Progenitor cell of endocrine pancreas (in vitro differentiated cells): ENCODE data around the gene CHRNA4. TPM values are rescaled to one million over a fixed set of nuclear protein-coding genes. Genes with fewer than 3 reads are reported as not detected.
"Not testable (repeated sequence)": the region's sequence is repeated elsewhere in the genome, so short reads cannot be mapped to it uniquely, and the experiment has no call there.

ENCODE experiments used
- DNase-seq: peaks from one replicate; pipeline ENCODE4 v3.0.0; 2021; ENCODE audit warnings: low spot score; ENCODE audit not compliant: unreplicated experiment
- H3K27ac Mint-ChIP-seq: 2 replicates; pipeline ENCODE4 v1.8.0; 2021; ENCODE audit warnings: mild to moderate bottlenecking, moderate library complexity, mixed read lengths
- H3K27me3 Mint-ChIP-seq: 2 replicates; pipeline ENCODE4 v1.8.0; 2021; ENCODE audit warnings: mixed read lengths
- H3K36me3 Mint-ChIP-seq: 2 replicates; pipeline ENCODE4 v1.8.0; 2022; ENCODE audit warnings: mixed read lengths; ENCODE audit not compliant: insufficient read depth
- H3K4me1 Mint-ChIP-seq: 2 replicates; pipeline ENCODE4 v1.8.0; 2021; ENCODE audit warnings: low read depth, mixed read lengths
- H3K4me3 Mint-ChIP-seq: 2 replicates; pipeline ENCODE4 v1.8.0; 2021; ENCODE audit warnings: low read depth, mild to moderate bottlenecking, moderate library complexity, mixed read lengths
- H3K9me3 Mint-ChIP-seq: 2 replicates; pipeline ENCODE4 v1.8.0; 2021; ENCODE audit warnings: low read depth, mixed read lengths
- CTCF ChIP-seq: fragments of 200-600 bp; sonication (generic); IDR thresholded peaks from one replicate; pipeline ENCODE4 v1.5.0; 2021; ENCODE audit warnings: antibody characterized with exemption, mild to moderate bottlenecking; ENCODE audit not compliant: unreplicated experiment
- total RNA-seq: library from RNA; stranded (reverse); gene quantifications from 2 replicates; pipeline ENCODE4 v1.2.1, GENCODE V29; 2021

Gene CHRNA4
- total RNA-seq, 1 donor from 2014 or later = 0.43 TPM

GRCh38 chr20:63383556-63383955, 22.4 kb upstream of the CHRNA4 start:
- Mint-ChIP-seq H3K9me3 (peaks cover 22% of the 10 kb centered on the region), H3K4me3 (no peak overlapping the region), H3K27ac (no peak overlapping the region), H3K27me3 (peaks cover 7% of the 10 kb centered on the region), H3K4me1 (peaks cover under 1% of the 10 kb centered on the region), H3K36me3 (no peaks in the 10 kb centered on the region)
- no peak for TF ChIP-seq CTCF
- DNase-seq = no peak

DNA sequence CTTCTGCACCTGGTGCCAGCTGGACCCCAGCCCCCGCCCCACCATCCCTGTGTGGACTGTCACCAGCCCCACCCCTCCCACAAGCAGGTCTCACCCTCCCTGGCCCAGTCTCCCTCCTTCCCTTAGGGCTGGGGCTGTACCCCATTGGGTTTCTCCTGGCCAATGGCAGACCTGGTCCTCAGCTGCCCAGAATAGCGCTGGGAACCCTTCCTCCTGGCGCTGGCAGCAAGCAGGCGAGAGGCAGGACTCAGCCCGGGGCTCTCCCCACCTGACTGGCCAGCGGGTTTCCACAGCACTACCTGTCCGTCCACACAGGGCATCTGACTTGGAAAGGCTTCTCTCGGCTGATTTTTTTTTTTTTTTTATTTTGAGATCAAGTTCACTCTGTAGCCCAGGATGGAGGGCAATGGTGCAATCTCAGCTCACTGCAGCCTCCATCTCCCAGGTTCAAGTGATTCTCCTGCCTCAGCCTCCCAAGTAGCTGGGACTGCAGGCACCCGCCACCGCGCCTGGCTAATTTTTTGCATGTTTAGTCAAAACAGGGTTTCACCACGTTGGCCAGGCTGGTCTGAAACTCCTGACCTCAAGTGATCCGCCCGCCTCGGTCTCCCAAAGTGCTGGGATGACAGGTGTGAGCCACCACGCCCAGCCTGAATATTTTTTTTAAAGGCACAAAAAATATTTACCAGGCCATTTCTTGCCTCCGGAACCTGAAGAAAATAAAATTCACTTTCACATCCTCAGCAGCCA, 21.6 kb upstream of the CHRNA4 start:
- no peaks in the 10 kb centered on the region for H3K36me3 Mint-ChIP-seq
- peaks cover 5% of the 10 kb centered on the region for H3K4me1 Mint-ChIP-seq
- no peak overlapping the region for H3K4me3 Mint-ChIP-seq
- no peak for DNase-seq
- TF ChIP-seq CTCF = no peak
- peaks cover 7% of the 10 kb centered on the region for H3K27me3 Mint-ChIP-seq
- no peak overlapping the region for H3K27ac Mint-ChIP-seq
- H3K9me3 Mint-ChIP-seq = peaks cover 19% of the 10 kb centered on the region

- no peaks in the 10 kb centered on the region for H3K36me3 Mint-ChIP-seq
- DNase-seq = peak; percentile 61
- peaks cover 7% of the 10 kb centered on the region for H3K27me3 Mint-ChIP-seq
- H3K4me1 Mint-ChIP-seq = peaks cover 11% of the 10 kb centered on the region
- no peak overlapping the region for H3K4me3 Mint-ChIP-seq
- TF ChIP-seq CTCF = peak; percentile 98
- no peak overlapping the region for H3K27ac Mint-ChIP-seq
- peaks cover 13% of the 10 kb centered on the region for H3K9me3 Mint-ChIP-seq
These were observed 20.8 kb upstream of the CHRNA4 start for GRCh38 chr20:63381781-63382431.

DNA sequence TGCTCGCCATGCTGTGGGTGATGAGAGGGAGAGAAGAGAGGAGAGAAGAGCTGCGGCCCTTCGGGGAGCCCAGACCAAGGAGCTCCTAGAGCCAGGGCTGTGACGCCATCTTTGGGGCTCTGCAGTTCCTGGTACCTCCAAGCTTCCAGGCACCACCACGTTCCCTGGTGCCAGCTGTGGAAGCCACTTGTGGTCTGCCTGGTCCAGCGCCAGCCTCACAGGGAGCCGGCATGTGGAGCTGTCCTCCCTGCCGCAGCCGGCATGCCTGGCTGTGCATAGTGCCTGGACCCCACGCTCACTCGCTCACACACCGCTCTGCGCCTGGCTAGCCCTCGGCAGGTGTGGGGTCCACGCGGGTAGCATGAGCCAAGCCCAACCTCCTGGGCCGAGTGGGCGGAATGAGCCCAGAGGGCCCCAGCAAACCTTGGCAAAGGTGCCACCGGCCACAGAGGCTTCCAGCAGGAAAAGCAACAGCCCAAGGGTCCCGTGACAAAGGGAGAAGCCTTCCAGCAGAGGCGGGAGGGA, 19.3 kb upstream of the CHRNA4 start:
- Mint-ChIP-seq H3K36me3 (no peaks in the 10 kb centered on the region), H3K4me3 (no peak overlapping the region), H3K27ac (no peak overlapping the region), H3K27me3 (peaks cover 5% of the 10 kb centered on the region), H3K4me1 (peaks cover 13% of the 10 kb centered on the region), H3K9me3 (peaks cover 3% of the 10 kb centered on the region)
- no peak for DNase-seq
- TF ChIP-seq CTCF = no peak

DNA sequence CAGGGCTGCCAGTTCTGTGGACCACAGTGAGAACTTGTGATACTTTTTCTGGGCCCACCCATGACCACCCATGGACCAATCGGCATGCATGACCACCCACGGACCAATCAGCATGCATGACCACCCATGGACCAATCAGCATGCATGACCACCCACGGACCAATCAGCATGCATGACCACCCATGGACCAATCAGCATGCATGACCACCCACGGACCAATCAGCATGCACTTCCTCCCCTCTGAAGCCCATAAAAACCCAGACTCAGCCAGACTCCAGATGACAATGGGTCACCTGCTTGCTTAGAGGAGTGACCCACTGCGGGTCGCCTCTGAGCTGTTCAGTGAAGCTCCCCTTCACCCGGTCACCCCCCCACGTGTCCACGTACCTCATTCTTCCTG, 18.7 kb upstream of the CHRNA4 start:
- H3K27ac Mint-ChIP-seq, DNase-seq, H3K36me3 Mint-ChIP-seq, H3K27me3 Mint-ChIP-seq, H3K4me3 Mint-ChIP-seq, H3K9me3 Mint-ChIP-seq: not testable (repeated sequence)
- H3K4me1 Mint-ChIP-seq = peaks cover 13% of the 10 kb centered on the region
